Mucosa of descending colon (tissue), 3 donors: ENCODE measurements around the gene ZNF223. TPM values are rescaled to one million over a fixed set of nuclear protein-coding genes. Genes with fewer than 3 reads are reported as not detected.

ENCODE experiments used
- ATAC-seq: fragments of 200-7000 bp; cut with Tn5 transposase; one replicate; pipeline ENCODE4 v1.9.1; 2020; ENCODE audit warnings: mild to moderate bottlenecking, moderate library complexity
- DNase-seq, 3 donors: peaks; one replicate each; pipeline ENCODE4 v3.0.0-alpha.2; 2020
- H3K36me3 ChIP-seq: fragments of 200-600 bp; one replicate; pipeline ENCODE4 v1.8.0; 2021; ENCODE audit warnings: low read depth, mild to moderate bottlenecking
- H3K4me1 ChIP-seq: fragments of 200-600 bp; one replicate; pipeline ENCODE4 v1.8.0; 2021; ENCODE audit warnings: low read depth, mild to moderate bottlenecking
- H3K4me3 ChIP-seq: fragments of 200-600 bp; one replicate; pipeline ENCODE4 v1.8.0; 2021; ENCODE audit warnings: mild to moderate bottlenecking
- H3K9me3 ChIP-seq: fragments of 200-600 bp; one replicate; pipeline ENCODE4 v1.8.0; 2021; ENCODE audit warnings: mild to moderate bottlenecking
- CTCF ChIP-seq: fragments of 200-600 bp; IDR thresholded peaks from one replicate; pipeline ENCODE4 v1.8.0; 2022; ENCODE audit warnings: antibody characterized with exemption, mild to moderate bottlenecking
- intact Hi-C, 2 donors: fragments of 100-400 bp; cut with DNase I in 1 of 2; cut with micrococcal nuclease in 1 of 2; formaldehyde crosslinking; loops; one replicate each; pipeline versions ENCODE4 v1.11.0 to v1.11.1; 2022; cut with DNase I, micrococcal nuclease
- total RNA-seq, 3 donors: library from RNA; stranded (reverse); fragmentation: NEBNext Ultra II Directional in 2 of 3; extraction: Animal tissue kit (Norgen Biotek cat#: 25700) in 2 of 3; gene quantifications; one replicate each; pipeline versions ENCODE4 v1.2.1 to v1.2.4, GENCODE V29; 2021 to 2023
- donor health status: DM: no; HTN: no; CAD: no; lungs with moderate emphysema.
- donor health status: DM: no; HTN: no; CAD: no.
- donor health status: DM: no; HTN: yes; CAD: no.

Gene ZNF223
- total RNA-seq, 3 donors from 2014 or later, result 4.7 to 8.7 (median 6.0) TPM

- no peak for TF ChIP-seq CTCF
- ATAC-seq (no peak), DNase-seq (no peak)
- no peak overlapping the region for H3K4me3 ChIP-seq
- peaks cover 32% of the 10 kb centered on the region for H3K36me3 ChIP-seq
- intact Hi-C loops, result no loop called here
- H3K4me1 ChIP-seq, result peaks cover 8% of the 10 kb centered on the region
- H3K9me3 ChIP-seq, result peaks cover 60% of the 10 kb centered on the region
These were observed 44.4 kb upstream of the ZNF223 start for GRCh38 chr19:44007473-44007872.

- no peak for DNase-seq
- Histone ChIP-seq H3K9me3 (peaks cover 89% of the 10 kb centered on the region), H3K4me1 (no peaks in the 10 kb centered on the region), H3K4me3 (no peak overlapping the region), H3K36me3 (peaks cover 32% of the 10 kb centered on the region)
- intact Hi-C loops, result no loop called here
- no peak for ATAC-seq
- TF ChIP-seq CTCF, result no peak
These were observed 41.4 kb upstream of the ZNF223 start for GRCh38 chr19:44010468-44010867.

GRCh38 chr19:44019498-44019897, 32.3 kb upstream of the ZNF223 start:
- no peaks in the 10 kb centered on the region for H3K36me3 ChIP-seq
- H3K4me1 ChIP-seq, result no peaks in the 10 kb centered on the region
- peaks cover 19% of the 10 kb centered on the region for H3K9me3 ChIP-seq
- intact Hi-C loops, result no loop called here
- no peak overlapping the region for H3K4me3 ChIP-seq
- ATAC-seq (no peak), DNase-seq (no peak)
- TF ChIP-seq CTCF, result no peak

GRCh38 chr19:44021221-44021620, 30.6 kb upstream of the ZNF223 start:
- H3K36me3 ChIP-seq, result no peaks in the 10 kb centered on the region
- no peak for TF ChIP-seq CTCF
- H3K9me3 ChIP-seq, result peaks cover 5% of the 10 kb centered on the region
- no peak overlapping the region for H3K4me3 ChIP-seq
- no peak for DNase-seq
- intact Hi-C loops, result no loop called here
- H3K4me1 ChIP-seq, result no peaks in the 10 kb centered on the region
- ATAC-seq, result no peak

- Histone ChIP-seq H3K4me1 (no peaks in the 10 kb centered on the region), H3K4me3 (no peak overlapping the region), H3K36me3 (no peaks in the 10 kb centered on the region), H3K9me3 (peaks cover 20% of the 10 kb centered on the region)
- DNase-seq, result no peak
- no peak for ATAC-seq
- intact Hi-C loops, result no loop called here
- TF ChIP-seq CTCF, result no peak
These were observed 27.0 kb upstream of the ZNF223 start for GRCh38 chr19:44024900-44025216.

- intact Hi-C loops, result no loop called here
- no peaks in the 10 kb centered on the region for H3K36me3 ChIP-seq
- peaks cover 25% of the 10 kb centered on the region for H3K9me3 ChIP-seq
- no peaks in the 10 kb centered on the region for H3K4me1 ChIP-seq
- peak within 1 kb of the TSS; percentile 58 for H3K4me3 ChIP-seq
- no peak for TF ChIP-seq CTCF
- ATAC-seq (peak; percentile 100), DNase-seq (peak; percentile 80 to 92 (median 82))
These were observed 26.5 kb upstream of the ZNF223 start, which contains the start of gene ZNF222 for GRCh38 chr19:44025217-44025936. Gene ZNF222 (plus strand): TSS chr19:44025379. CDS start chr19:44025437, 58 bp downstream.
